GM19099 (cell line): ENCODE data around the gene VWF.

ENCODE experiments used
- POLR2A ChIP-seq: IDR thresholded peaks from 3 replicates; pipeline ENCODE4 v1.6.1; 2011; ENCODE audit warnings: low read depth; ENCODE audit not compliant: insufficient read length; ENCODE audit errors: extremely low read depth

The VWF gene

DNA sequence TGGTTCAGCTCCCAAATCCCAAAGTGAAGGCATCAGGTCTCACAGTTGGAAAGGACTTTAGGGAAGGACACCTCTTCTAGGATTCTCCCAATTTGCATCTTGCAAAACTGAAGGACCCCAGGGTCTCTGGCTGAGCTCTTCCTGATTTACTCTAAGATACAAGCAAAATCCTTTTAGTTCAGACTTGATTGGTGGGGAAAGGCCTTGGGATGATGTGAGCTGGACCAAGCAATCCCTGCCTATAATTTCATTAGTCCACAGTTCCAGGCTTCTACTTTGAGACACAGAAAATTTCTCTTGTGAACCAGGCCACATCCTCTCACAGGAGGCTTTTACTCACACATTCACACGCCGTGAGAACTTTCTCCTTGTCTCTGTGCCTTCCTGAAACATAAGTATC lies 23.6 kb upstream of the VWF start:
- TF ChIP-seq POLR2A = no peak

DNA sequence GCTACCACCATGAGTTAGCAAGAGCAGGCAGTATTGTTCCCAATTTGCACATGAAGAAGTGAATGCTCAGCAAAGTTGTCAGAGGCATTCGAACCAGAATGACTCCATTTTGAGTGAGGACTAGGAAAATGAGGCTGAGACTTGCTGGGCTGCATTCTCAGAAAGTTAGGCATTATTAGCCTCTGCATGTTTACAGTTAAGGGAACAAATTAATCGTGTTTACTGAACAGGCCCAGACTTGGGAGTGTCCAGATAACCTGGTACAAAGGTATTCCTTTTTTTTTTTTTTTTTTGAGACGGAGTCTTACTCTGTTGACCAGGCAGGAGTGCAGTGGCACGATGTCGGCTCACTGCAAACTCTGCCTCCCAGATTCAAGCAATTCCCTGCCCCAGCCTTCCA lies 22.5 kb upstream of the VWF start:
- no peak for TF ChIP-seq POLR2A

DNA sequence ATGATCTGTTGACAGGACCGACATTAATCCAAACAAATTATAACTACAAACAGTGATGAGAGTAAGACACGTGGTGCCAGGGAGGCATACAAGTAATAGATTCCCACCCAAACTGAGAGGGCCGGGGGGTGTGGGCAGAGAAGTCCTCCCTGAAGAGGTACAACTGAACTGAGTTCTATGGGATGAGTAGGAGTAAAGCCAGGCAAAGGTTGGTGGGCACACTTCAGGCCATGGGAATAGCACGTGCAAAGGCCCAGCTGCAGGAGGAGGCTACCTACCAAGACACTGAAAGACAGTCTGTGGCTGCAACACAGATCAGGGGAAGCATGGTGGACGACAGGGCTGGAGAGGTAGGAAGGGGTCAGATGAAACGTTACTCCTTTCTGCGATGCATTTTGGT lies 22.0 kb upstream of the VWF start:
- TF ChIP-seq POLR2A = no peak

DNA sequence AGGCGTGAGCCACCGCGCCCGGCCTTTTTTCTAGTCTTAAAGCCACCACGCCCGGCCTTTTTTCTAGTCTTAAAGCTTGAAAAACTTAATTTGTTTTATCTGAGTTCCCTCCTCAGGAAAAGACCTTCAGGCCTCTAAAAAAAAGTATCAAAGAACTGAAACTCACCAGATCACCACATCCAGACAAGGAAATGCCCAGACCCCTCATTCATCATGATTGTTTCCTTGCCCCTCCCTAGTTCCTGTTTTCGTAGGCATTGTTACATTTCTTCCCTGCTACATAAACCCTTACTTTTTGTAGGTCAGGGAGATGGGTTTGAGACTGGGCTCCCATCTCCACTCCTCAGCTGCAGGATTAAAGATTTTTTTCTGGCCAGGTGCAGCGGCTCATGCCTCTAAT lies 21.1 kb upstream of the VWF start:
- TF ChIP-seq POLR2A = no peak

DNA sequence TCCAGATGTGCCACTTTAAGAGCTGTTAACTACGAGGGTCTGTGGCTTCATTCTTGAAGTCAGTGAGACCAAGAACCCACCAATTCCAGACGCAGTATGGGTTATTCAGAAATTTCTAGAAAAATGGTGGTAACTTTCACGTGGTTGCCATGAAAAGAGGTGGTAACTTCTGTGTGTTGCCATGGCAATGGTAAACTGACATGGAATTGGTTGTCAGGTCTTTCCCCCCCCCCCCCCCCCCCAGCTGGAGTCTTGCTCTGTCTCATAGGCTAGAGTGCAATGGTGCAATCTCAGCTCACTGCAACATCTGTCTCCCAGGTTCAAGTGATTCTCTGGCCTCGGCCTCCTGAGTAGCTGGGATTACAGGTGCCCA lies 18.8 kb upstream of the VWF start:
- no peak for TF ChIP-seq POLR2A

DNA sequence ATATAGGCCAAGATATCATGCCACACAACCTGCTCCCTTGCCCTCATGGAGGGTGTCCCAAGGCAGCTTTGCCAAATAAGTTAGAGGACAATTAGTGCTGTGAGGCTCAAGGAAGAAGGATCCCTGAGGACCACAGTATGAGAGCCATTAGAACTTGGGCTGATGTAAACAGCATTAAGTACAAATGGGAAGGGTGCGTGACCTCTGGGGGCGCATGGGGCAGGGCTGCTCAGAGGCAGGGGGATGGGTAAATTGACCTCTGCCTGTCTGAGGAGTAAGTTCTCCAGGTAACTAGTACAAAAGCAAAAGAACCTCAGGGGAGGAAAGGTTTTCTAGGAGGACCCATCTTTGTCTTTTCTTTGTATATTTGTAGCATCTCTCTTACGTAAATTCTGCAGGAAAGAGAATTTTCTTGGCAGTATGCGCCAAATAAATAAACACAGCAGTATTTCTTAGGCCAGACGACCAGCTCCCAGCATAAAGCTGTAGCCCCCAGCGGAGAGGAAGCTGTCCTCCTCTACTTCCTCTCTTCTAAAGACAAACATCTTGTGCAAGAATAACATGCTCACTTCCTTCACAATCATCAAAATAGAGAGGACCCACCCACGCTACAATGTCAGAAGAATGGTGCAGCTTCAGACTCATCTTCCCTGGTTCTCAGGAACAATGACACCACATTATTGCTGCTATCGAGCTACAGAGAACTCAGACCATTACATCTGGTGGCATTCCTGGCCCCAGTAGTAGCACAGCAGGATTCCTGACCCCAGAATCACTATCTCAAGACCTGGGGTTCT lies 16.4 kb upstream of the VWF start:
- TF ChIP-seq POLR2A = no peak

DNA sequence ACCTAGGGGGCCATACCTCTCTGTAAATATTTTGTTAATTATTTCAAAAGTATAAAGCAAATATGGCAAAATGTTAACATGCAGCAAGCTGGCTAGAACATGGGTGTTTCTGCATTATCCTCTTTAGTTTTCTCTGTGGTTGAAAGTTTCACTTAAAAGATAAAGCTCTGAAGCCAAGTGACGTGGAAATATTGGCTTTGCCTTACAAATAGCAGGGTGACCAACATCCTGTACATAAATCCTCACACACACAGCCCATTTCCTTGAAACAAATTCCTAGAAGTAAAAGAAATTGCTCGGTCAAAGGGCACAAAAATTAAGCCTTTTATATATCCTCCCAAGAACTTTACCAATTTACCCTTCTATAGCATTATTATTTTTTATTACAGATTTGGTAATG lies 10.6 kb upstream of the VWF start:
- no peak for TF ChIP-seq POLR2A

DNA sequence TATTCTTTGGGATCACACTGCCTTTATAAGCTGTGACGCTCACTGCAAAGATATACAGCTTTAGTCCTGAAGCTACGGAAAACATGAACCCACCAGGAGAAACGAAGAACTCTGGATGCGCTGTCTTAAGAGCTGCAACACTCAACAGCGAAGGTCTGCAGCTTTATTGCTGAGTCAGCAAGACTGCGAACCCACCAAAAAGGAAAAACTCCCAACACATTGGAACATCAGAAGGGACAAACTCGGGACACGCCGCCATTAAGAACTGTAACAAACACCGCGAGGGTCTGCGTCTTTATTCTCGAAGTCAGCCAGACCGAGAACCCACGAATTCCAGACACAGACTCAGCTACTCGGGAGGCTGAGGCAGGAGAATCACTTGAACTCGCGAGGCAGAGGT lies 9.2 kb upstream of the VWF start:
- no peak for TF ChIP-seq POLR2A

DNA sequence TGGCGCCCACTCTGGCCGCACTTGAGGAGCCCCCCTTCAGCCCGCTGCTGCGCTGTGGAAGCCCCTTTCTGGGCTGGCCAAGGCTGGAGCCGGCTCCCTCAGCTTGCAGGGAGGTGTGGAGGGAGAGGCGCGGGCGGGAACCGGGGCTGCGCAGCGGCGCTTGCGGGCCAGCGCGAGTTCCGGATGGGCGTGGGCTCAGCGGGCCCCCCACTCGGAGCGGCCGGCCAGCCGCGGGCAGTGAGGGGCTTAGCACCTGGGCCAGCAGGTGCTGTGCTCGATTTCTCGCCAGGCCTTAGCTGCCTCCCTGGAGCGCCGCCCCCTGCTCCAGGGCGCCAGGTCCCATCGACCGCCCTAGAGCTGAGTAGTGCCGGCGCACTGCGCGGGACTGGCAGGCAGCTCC lies 8.0 kb upstream of the VWF start:
- no peak for TF ChIP-seq POLR2A

DNA sequence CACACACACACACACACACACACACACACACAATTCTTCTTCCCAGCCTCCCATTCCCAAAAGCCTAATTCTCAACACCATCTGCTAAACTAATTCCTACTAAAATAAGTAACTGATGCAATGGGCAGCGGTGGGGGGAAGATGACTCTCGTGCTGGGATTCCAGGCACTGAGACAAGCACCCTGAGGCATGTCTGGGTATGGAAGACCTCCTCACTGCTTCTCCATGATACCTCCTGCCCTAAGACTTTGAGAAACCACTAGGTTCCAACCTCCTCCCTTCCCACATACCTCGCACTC lies 789 bp upstream of the VWF start:
- no peak for TF ChIP-seq POLR2A

DNA sequence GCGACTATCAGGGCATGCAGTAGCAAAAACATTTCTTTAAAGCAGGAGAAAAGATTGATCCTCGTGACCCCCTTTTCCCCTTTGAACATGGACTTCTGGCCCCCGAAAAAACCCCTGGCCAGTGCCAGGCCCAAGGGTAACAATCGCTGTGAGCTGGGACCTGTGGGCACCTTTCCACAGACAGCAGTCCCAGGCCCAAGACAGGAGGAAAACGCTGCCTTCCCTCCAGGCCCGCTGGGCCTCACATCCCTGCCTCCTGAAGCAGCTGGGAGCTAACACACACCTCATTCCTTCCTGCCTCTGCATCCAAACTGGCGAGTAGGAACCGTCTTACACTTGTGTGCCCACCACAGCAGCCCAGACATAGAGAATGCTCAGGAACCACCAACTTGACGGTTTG lies 1.2 kb downstream of the VWF start:
- TF ChIP-seq POLR2A = no peak

DNA sequence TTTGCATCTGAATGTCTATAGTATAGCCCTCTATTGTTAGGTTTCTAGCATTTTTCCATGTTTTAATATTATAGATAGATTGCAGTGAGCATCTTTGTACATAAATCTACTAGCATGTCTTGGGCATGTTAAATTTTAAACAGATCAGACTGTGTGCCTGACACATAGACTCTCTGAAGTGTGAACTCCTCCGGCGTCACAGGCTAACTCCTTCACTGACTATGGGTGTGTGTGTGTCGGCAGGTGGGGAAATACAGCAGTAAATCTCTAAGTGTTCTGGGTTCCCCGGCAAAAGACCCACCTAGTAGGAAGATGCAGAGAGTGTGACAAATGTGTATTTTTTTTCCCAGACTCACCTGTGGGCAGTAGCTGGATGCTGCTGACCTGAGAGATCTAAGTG lies 2.3 kb downstream of the VWF start:
- no peak for TF ChIP-seq POLR2A

DNA sequence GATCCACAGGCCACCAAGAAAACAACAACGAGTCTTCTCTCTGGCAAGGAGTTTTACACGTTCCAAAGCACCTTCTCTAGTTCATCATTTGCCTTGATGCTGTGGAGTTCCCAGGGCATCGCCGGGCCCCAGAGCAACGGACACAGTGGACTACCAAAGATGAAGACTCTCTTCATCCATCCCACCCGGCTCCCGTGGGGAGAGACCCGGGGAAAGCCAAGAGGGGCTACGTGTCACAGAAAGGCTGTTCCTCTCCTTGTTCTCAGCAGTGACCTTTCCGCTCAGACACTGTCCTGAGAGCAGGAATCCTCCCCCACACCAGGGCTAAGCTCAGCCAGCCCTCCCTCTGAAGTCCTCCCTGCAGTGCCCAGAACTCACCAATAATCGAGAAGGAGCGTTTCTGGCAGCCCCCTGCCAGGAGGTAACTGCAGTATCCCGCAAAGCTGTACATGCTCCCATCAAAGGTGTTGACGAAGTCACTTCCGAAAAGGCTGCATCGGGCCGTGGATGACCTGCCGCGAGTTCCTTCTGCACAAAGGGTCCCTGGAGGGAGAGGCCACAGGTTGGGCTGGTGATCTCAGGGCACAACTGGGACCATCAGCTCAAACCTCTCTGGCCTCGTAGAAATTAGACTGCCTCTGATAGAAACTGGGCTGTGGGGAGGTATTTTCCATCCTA lies 3.5 kb downstream of the VWF start:
- TF ChIP-seq POLR2A = no peak

DNA sequence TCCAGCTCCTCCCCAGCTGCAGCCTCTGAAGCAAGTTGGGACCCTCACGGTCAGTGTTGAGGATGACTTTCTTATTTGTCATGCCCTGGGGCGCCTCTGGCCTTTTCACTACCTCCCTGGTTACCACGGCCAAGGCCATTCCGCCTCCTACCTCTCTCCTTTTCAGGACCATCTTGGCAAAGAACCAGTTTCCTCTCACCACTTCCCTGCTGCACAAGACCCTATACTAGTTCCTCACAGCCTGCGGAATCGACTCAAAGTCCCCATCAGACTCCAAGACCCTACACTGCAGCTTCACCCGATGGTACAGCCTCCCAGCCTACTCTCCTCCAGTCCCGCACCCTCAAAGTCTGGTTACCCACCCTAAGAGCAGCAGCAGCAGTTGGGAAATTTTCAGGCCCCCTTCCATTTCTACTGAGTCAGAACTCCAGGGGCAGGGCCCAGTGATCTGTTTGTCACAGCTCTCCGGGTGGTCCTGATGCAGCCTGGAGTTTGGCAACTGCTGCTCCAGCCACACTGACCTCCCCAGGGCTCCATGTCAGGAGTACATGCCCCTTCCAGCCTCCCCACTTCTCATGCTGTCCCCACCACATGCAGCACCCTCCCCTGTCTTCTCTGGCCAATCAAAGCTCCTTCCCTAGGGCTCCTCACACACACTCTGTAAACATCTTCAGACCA lies 5.4 kb downstream of the VWF start:
- no peak for TF ChIP-seq POLR2A

DNA sequence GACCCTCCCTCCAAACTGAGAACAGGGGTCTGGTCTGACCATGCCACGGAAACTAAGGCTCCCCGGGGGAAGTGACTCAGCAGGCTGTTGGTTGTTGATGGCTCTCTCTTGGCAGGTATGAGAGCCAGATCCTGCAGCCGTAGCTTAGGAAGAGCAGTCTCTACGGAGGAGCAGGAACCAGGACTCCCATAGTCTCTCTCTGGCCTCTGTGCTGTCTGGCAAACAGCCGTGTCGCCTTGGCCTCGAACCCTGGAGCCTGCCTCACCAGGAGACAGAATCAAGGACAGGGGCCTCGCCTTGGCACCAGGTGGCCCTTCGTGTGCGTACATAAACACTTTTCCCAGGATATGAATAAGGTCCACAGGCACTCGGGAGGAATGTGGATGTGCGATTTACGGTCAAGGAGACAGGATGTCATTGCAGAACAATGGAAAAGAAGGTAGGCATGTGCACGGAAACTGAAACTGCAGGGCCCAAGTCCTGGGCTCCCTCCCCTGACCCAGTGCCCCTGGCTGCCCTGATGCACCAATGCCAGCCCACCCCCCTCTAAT lies 7.9 kb downstream of the VWF start:
- TF ChIP-seq POLR2A = no peak

DNA sequence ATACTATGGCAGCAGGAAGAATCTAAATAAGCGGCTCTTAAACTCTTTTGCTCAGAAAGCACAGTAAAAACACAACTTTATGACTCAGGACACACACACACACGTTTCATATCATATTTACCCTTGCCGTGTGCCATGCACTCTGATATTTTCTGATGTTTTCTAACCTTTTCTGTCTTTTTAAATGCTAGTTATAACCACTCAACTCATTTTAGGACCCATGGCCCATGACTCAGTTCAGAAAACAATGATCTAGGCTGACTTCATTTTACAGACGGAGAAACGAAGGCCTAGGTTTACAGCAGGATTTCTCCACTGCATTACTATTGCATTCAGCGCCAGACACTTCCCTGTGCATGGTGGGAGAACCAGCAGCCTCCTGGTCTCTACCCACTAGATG lies 9.1 kb downstream of the VWF start:
- TF ChIP-seq POLR2A = no peak
